Measurements from ENCODE around the gene POLR1E.

POLR1E gene

DNA sequence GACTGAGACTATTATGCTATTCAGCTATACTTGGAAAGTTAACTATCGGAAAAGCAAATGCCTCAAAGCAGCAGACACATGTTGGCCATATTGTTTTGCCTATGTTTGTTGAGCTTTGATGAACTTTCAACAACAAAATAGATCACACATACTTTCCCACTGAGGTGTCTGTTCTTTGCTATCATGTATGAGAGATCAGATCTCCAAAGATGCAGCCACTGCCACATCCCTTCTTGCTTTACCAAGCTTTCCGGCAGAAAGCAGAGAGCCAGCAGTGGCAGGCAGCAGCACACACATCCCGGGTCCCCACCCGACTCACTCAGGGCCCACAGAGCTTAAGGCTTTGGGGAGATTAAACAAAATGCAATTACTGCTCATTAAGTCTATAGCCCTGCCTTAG is 39.3 kb upstream of the POLR1E start:
- peaks cover 74% of the 10 kb centered on the region for H3K79me2 ChIP-seq (ENCODE audit: control insufficient read depth, low read length)
- no peak overlapping the region for H3K27ac ChIP-seq (ENCODE audit: low read depth, low read length)
- no peaks in the 10 kb centered on the region for H3K27me3 ChIP-seq (ENCODE audit: control insufficient read depth, low read length)
- no peaks in the 10 kb centered on the region for H3K9me2 ChIP-seq (replicated peaks; ENCODE audit: control insufficient read depth, low read length)
- H3K4me3 ChIP-seq (ENCODE audit: low read length): no peak overlapping the region
- no peaks in the 10 kb centered on the region for H3K4me1 ChIP-seq (ENCODE audit: control insufficient read depth, low read length)
- H3K9me3 ChIP-seq (ENCODE audit: control insufficient read depth, insufficient read depth, low read length): no peaks in the 10 kb centered on the region
- 0 out of 2 replicates have a peak, but pooled peaks cover 5% of the 10 kb centered on the region for H4K20me1 ChIP-seq (ENCODE audit: control insufficient read depth, insufficient read depth, low read depth, low read length)
- H3F3A ChIP-seq (ENCODE audit: control insufficient read depth, insufficient read depth): no peaks in the 10 kb centered on the region
- no peak overlapping the region for H3K4me2 ChIP-seq (ENCODE audit: low read length)
- TF ChIP-seq, protein P1, sequence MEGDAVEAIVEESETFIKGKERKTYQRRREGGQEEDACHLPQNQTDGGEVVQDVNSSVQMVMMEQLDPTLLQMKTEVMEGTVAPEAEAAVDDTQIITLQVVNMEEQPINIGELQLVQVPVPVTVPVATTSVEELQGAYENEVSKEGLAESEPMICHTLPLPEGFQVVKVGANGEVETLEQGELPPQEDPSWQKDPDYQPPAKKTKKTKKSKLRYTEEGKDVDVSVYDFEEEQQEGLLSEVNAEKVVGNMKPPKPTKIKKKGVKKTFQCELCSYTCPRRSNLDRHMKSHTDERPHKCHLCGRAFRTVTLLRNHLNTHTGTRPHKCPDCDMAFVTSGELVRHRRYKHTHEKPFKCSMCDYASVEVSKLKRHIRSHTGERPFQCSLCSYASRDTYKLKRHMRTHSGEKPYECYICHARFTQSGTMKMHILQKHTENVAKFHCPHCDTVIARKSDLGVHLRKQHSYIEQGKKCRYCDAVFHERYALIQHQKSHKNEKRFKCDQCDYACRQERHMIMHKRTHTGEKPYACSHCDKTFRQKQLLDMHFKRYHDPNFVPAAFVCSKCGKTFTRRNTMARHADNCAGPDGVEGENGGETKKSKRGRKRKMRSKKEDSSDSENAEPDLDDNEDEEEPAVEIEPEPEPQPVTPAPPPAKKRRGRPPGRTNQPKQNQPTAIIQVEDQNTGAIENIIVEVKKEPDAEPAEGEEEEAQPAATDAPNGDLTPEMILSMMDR (IDR thresholded peaks at IDR 0.05; ENCODE audit: low read depth, low read length, poor library complexity, severe bottlenecking): no peak
- TF ChIP-seq EZH2phosphoT487 (IDR thresholded peaks at IDR 0.05; ENCODE audit: borderline replicate concordance, low read length): no peak
- peaks cover 38% of the 10 kb centered on the region for H3K36me3 ChIP-seq (ENCODE audit: control insufficient read depth, low read length)

DNA sequence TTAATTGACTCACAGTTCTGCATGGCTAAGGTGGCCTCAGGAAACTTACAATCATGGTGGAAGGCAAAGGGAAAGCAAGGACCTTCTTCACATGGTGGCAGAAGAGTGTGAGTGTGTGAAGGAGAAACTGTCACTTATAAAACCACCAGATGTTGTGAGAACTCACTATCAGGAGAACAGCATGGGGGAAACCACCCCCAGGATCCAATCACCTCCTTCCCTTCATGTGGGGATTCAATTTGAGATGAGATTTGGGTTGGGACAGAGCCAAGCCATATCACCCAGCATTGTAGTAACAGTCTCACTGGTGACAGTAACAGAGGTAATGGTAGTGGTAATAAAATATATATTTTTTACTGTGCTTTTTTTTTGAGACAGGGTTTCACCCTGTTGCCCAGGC is 38.6 kb upstream of the POLR1E start:
- no peaks in the 10 kb centered on the region for H3K27me3 ChIP-seq (ENCODE audit: control insufficient read depth, low read length)
- TF ChIP-seq, protein P1 (IDR thresholded peaks at IDR 0.05; ENCODE audit: low read depth, low read length, poor library complexity, severe bottlenecking): no peak
- TF ChIP-seq EZH2phosphoT487 (IDR thresholded peaks at IDR 0.05; ENCODE audit: borderline replicate concordance, low read length): no peak
- no peak overlapping the region for H3K27ac ChIP-seq (ENCODE audit: low read depth, low read length)
- H3K9me3 ChIP-seq (ENCODE audit: control insufficient read depth, insufficient read depth, low read length): no peaks in the 10 kb centered on the region
- H3K4me3 ChIP-seq (ENCODE audit: low read length): no peak overlapping the region
- H4K20me1 ChIP-seq (ENCODE audit: control insufficient read depth, insufficient read depth, low read depth, low read length): 0 out of 2 replicates have a peak, but pooled peaks cover 5% of the 10 kb centered on the region
- no peaks in the 10 kb centered on the region for H3K9me2 ChIP-seq (replicated peaks; ENCODE audit: control insufficient read depth, low read length)
- H3K4me2 ChIP-seq (ENCODE audit: low read length): no peak overlapping the region
- H3K4me1 ChIP-seq (ENCODE audit: control insufficient read depth, low read length): peaks cover 6% of the 10 kb centered on the region; the same call in 1 of the 2 replicates
- H3F3A ChIP-seq (ENCODE audit: control insufficient read depth, insufficient read depth): no peaks in the 10 kb centered on the region
- peaks cover 75% of the 10 kb centered on the region for H3K79me2 ChIP-seq (ENCODE audit: control insufficient read depth, low read length)
- peaks cover 35% of the 10 kb centered on the region for H3K36me3 ChIP-seq (ENCODE audit: control insufficient read depth, low read length)

DNA sequence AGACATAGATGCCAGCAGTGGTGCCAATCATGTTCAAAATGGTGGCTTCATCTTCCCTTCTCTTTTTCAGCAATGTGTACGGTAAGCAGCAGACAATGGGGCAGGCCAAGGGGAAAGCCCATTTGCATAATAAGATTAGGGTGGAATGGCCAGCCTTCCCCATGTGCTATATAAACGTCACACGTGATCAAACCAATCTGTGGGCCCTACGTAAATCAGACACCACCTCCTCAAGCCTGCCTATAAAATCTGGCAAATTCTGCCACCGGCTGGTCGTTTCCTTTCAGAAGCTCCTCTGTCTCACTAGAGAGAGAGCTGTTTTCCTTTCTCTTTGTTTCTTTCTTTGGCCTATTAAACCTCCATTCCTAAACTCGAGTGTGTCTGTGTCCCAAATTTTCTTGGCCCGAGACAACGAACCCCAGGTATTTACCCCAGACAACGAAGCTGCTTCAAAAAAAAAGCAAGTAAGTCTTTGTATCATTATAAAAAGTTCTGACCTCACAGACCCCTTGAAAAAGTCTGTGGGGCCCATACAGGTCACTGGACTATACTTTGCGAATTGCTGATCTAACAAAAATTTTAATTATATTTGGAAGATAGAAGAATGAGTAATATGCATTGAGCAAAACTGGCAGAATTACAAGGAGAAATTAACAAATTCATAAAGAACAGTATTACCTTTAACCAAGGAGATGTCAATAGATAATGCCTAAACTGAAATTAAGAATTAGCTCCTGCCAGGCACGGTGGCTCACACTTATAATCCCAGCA is 35.7 kb upstream of the POLR1E start:
- Histone ChIP-seq H3K27me3 (ENCODE audit: control insufficient read depth, low read length) (no peaks in the 10 kb centered on the region), H3K4me2 (ENCODE audit: low read length) (no peak overlapping the region), H3F3A (ENCODE audit: control insufficient read depth, insufficient read depth) (no peaks in the 10 kb centered on the region), H3K36me3 (ENCODE audit: control insufficient read depth, low read length) (peaks cover 28% of the 10 kb centered on the region), H3K4me1 (ENCODE audit: control insufficient read depth, low read length) (peaks cover 8% of the 10 kb centered on the region; the same call in 1 of the 2 replicates), H3K9me3 (ENCODE audit: control insufficient read depth, insufficient read depth, low read length) (no peaks in the 10 kb centered on the region), H3K79me2 (ENCODE audit: control insufficient read depth, low read length) (peaks cover 87% of the 10 kb centered on the region), H3K27ac (ENCODE audit: low read depth, low read length) (no peak overlapping the region), H3K9me2 (replicated peaks; ENCODE audit: control insufficient read depth, low read length) (no peaks in the 10 kb centered on the region), H3K4me3 (ENCODE audit: low read length) (no peak overlapping the region), H4K20me1 (ENCODE audit: control insufficient read depth, insufficient read depth, low read depth, low read length) (no peaks in the 10 kb centered on the region)
- TF ChIP-seq, protein P1 (IDR thresholded peaks at IDR 0.05; ENCODE audit: low read depth, low read length, poor library complexity, severe bottlenecking): no peak
- no peak for TF ChIP-seq EZH2phosphoT487 (IDR thresholded peaks at IDR 0.05; ENCODE audit: borderline replicate concordance, low read length)
